Measurements from ENCODE around the gene NFE2L3. TPM values are rescaled to one million over a fixed set of nuclear protein-coding genes. Genes with fewer than 3 reads are reported as not detected.

NFE2L3 gene
- total and polyA plus RNA-seq, 12 donors, result 0.16 to 4.9 (median 0.83) TPM

GRCh38 chr7:26212921-26213718 is 61.1 kb downstream of the NFE2L3 start:
- no peak overlapping the region for H3K27ac ChIP-seq
- H3K4me3 ChIP-seq, result no peak overlapping the region
- H3K9me3 ChIP-seq (replicated peaks in 1 of 3), result no peaks in the 10 kb centered on the region
- intact Hi-C loops (cut with DNase I), result no loop called here
- H3K27me3 ChIP-seq, result no peaks in the 10 kb centered on the region
- H3K36me3 ChIP-seq (replicated peaks in 1 of 2), result peaks cover 0 to 44% of the 10 kb centered on the region in 2 donors
- H3K4me1 ChIP-seq (replicated peaks in 1 of 2), result no peaks in the 10 kb centered on the region
- 92 to 97% (median 96%) methylated on average over 2 of the region's 2 CpGs for WGBS, 4 donors
- no peak for DNase-seq
- TF ChIP-seq POLR2A (IDR thresholded peaks at IDR 0.05) (no peak), CTCF (IDR thresholded peaks at IDR 0.05) (no peak)

GRCh38 chr7:26213807-26214515 is 62.0 kb downstream of the NFE2L3 start:
- intact Hi-C loops (cut with DNase I), result no loop called here
- H3K27ac ChIP-seq, result no peak overlapping the region
- H3K27me3 ChIP-seq, result no peaks in the 10 kb centered on the region
- no peak for TF ChIP-seq POLR2A (IDR thresholded peaks at IDR 0.05)
- TF ChIP-seq CTCF (IDR thresholded peaks at IDR 0.05), result no peak
- H3K36me3 ChIP-seq (replicated peaks in 1 of 2), result peaks cover 0 to 36% of the 10 kb centered on the region in 2 donors
- H3K9me3 ChIP-seq (replicated peaks in 1 of 3), result no peaks in the 10 kb centered on the region
- no peak overlapping the region for H3K4me3 ChIP-seq
- no peak for DNase-seq
- no peaks in the 10 kb centered on the region for H3K4me1 ChIP-seq (replicated peaks in 1 of 2)
- whole genome bisulfite sequencing, 4 donors, result 78 to 83% (median 82%) methylated on average over 5 of the region's 5 CpGs

- DNase-seq, result no peak
- Histone ChIP-seq H3K27ac (no peak overlapping the region), H3K4me3 (no peak overlapping the region), H3K4me1 (replicated peaks in 1 of 2) (no peaks in the 10 kb centered on the region), H3K36me3 (replicated peaks in 1 of 2) (peaks cover 0 to 17% of the 10 kb centered on the region in 2 donors), H3K9me3 (replicated peaks in 1 of 3) (no peaks in the 10 kb centered on the region), H3K27me3 (no peaks in the 10 kb centered on the region)
- WGBS, 4 donors, result 64 to 82% (median 73%) methylated on average over 2 of the region's 2 CpGs
- TF ChIP-seq CTCF (IDR thresholded peaks at IDR 0.05) (no peak), POLR2A (IDR thresholded peaks at IDR 0.05) (no peak)
- intact Hi-C loops (cut with DNase I), result no loop called here
Measured at GRCh38 chr7:26216049-26216448, 64.1 kb downstream of the NFE2L3 start.

GRCh38 chr7:26224359-26224758 is 72.4 kb downstream of the NFE2L3 start:
- H3K9me3 ChIP-seq (replicated peaks in 1 of 3), result no peaks in the 10 kb centered on the region
- 46 to 60% (median 58%) methylated on average over 5 of the region's 5 CpGs for WGBS, 4 donors
- H3K27ac ChIP-seq, result no peak overlapping the region
- no peaks in the 10 kb centered on the region for H3K4me1 ChIP-seq (replicated peaks in 1 of 2)
- no peaks in the 10 kb centered on the region for H3K36me3 ChIP-seq (replicated peaks in 1 of 2)
- no peak overlapping the region for H3K4me3 ChIP-seq
- peak in 1 of 7 donors; percentile 8 for DNase-seq
- intact Hi-C loops (cut with DNase I), result no loop called here
- TF ChIP-seq CTCF (IDR thresholded peaks at IDR 0.05) (no peak), POLR2A (IDR thresholded peaks at IDR 0.05) (no peak)
- no peaks in the 10 kb centered on the region for H3K27me3 ChIP-seq
